Sigmoid colon (tissue), 7 donors: Measurements from ENCODE around the gene KLRK1. TPM values are rescaled to one million over a fixed set of nuclear protein-coding genes. Genes with fewer than 3 reads are reported as not detected.
"Not testable (repeated sequence)": the region's sequence is repeated elsewhere in the genome, so short reads cannot be mapped to it uniquely, and the experiment has no call there.

ENCODE experiments used
- DNase-seq: peaks from one replicate; pipeline ENCODE4 v3.0.0-alpha.2; 2019
- H3K27ac ChIP-seq, 4 donors: fragments of 200-600 bp; sonication (generic); one replicate each; pipeline ENCODE4 v1.5.1; 2016 to 2019; ENCODE audit warnings: mild to moderate bottlenecking in 1 of 4
- H3K27me3 ChIP-seq, 3 donors: fragments of 200-600 bp; sonication (generic); one replicate each; pipeline ENCODE4 v1.5.1; 2019; ENCODE audit warnings: mild to moderate bottlenecking in 1 of 3
- H3K36me3 ChIP-seq, 4 donors: fragments of 200-600 bp; sonication (generic); one replicate each; pipeline ENCODE4 v1.5.1; 2016 to 2019
- H3K4me1 ChIP-seq, 4 donors: fragments of 200-600 bp; sonication (generic); one replicate each; pipeline ENCODE4 v1.5.1; 2017 to 2019
- H3K4me3 ChIP-seq, 4 donors: fragments of 200-600 bp; sonication (generic); one replicate each; pipeline ENCODE4 v1.5.1; 2017 to 2019; ENCODE audit warnings: mild to moderate bottlenecking in 2 of 4, moderate library complexity in 1 of 4
- H3K9me3 ChIP-seq, 4 donors: fragments of 200-600 bp in 3 of 4; sonication (generic) in 3 of 4; one replicate each; pipeline versions ENCODE4 v1.5.1 to v1.6.1; 2013 to 2019
- EP300 ChIP-seq, 4 donors: sonication (generic); formaldehyde crosslinking; IDR thresholded peaks; one replicate each; pipeline ENCODE4 v1.6.1; 2017; ENCODE audit warnings: antibody characterized with exemption in 4 of 4
- POLR2A ChIP-seq, 2 donors: fragments of 450-650 bp; IDR thresholded peaks; one replicate each; pipeline ENCODE4 v1.6.1; 2016; ENCODE audit warnings: antibody characterized with exemption in 2 of 2, mild to moderate bottlenecking in 2 of 2, moderate library complexity in 2 of 2
- POLR2AphosphoS5 ChIP-seq, 4 donors: sonication (generic); formaldehyde crosslinking; IDR thresholded peaks; one replicate each; pipeline ENCODE4 v1.6.1; 2017; ENCODE audit warnings: antibody characterized with exemption in 4 of 4
- whole genome bisulfite sequencing, 2 donors: extraction: QIAGEN DNeasy Blood & Tissue Kit; methylation state at CpG; one replicate each; pipeline ENCODE4 v1.1.7; 2013; 5-methylcytosine and 5-hydroxymethylcytosine counted together
- intact Hi-C: fragments of 100-400 bp; cut with DNase I; formaldehyde crosslinking; loops from one replicate; pipeline ENCODE4 v1.15.1; 2023
- polyA plus RNA-seq, 3 donors: library from polyadenylated mRNA; stranded (reverse); fragments of 200-250 nt; gene quantifications; one replicate each; pipeline ENCODE4 v1.2.3, GENCODE V29; 2013
- total RNA-seq, 4 donors: library from RNA; depleted of rRNA; stranded (reverse); fragments of >200 nt; gene quantifications; one replicate each; pipeline ENCODE4 v1.1.0, GENCODE V29; 2016
- TF ChIP-seq, protein P1 (sequence below), 4 experiments: fragments of 450-650 bp in 3 of 4; fragments of 200-600 bp in 1 of 4; IDR thresholded peaks; one replicate each; pipeline ENCODE4 v1.5.1; 2016 to 2019; ENCODE audit warnings: antibody characterized with exemption in 4 of 4, mild to moderate bottlenecking in 3 of 4, moderate library complexity in 2 of 4
- donor health status: healthy with polysubstance abuse.
- donor health status: Bipolar disorder and iron deficiency.
- donor health status: healthy.

Gene KLRK1
- total and polyA plus RNA-seq, 7 donors = 0.33 to 16.0 (median 1.8) TPM; not detected in 2

DNA sequence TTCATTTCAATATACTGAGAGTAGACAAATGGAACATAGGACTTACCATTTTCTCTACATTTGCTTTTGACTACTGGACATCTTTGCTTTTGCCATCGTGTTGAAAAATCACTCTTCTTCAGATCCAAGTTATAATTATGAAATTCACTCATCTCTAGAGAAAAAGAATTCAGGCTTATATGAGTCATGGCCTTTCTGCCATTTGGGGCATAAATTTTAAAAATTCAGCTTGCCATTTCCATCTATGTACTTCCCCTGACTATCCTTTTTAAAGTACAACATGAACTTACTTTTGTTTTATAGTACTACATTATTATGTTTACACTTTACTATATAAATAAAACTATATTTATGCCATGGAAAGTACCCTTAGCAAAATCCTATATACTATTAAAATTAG lies 3.0 kb downstream of the KLRK1 start:
- no peaks in the 10 kb centered on the region for H3K36me3 ChIP-seq
- TF ChIP-seq POLR2A (IDR thresholded peaks at IDR 0.05) (no peak), POLR2AphosphoS5 (IDR thresholded peaks at IDR 0.05) (no peak), EP300 (IDR thresholded peaks at IDR 0.05) (no peak)
- TF ChIP-seq, protein P1, sequence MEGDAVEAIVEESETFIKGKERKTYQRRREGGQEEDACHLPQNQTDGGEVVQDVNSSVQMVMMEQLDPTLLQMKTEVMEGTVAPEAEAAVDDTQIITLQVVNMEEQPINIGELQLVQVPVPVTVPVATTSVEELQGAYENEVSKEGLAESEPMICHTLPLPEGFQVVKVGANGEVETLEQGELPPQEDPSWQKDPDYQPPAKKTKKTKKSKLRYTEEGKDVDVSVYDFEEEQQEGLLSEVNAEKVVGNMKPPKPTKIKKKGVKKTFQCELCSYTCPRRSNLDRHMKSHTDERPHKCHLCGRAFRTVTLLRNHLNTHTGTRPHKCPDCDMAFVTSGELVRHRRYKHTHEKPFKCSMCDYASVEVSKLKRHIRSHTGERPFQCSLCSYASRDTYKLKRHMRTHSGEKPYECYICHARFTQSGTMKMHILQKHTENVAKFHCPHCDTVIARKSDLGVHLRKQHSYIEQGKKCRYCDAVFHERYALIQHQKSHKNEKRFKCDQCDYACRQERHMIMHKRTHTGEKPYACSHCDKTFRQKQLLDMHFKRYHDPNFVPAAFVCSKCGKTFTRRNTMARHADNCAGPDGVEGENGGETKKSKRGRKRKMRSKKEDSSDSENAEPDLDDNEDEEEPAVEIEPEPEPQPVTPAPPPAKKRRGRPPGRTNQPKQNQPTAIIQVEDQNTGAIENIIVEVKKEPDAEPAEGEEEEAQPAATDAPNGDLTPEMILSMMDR (IDR thresholded peaks at IDR 0.05) = no peak
- no peaks in the 10 kb centered on the region for H3K4me1 ChIP-seq
- H3K27ac ChIP-seq = no peak overlapping the region
- DNase-seq = no peak
- no peak overlapping the region for H3K4me3 ChIP-seq
- intact Hi-C loops = no loop called here
- WGBS, 2 donors = 73 to 78% methylated on average over 1 of the region's 1 CpG
- no peaks in the 10 kb centered on the region for H3K27me3 ChIP-seq
- peaks cover 0 to 4% (median 0%) of the 10 kb centered on the region in 4 donors for H3K9me3 ChIP-seq

DNA sequence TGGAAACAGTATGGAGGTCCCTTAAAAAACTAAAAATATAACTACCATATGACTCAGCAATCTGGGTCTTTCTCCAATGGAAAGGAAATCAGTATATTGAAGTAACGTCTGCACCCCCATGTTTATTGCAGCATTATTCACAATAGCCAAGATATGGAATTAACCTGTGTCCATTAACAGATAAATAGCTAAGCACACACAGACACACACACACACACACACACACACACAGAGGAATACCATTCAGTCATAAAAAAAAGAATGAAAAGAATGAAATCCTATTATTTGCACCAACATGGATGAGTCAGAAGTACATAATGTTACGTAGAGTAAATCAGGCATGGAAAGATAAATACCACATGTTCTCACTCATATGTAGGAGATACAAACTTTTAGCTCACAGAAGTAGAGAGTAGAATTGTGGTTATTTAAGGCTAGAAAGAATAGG lies 4.7 kb downstream of the KLRK1 start:
- 13 to 41% methylated on average over 2 of the region's 2 CpGs for WGBS, 2 donors
- intact Hi-C loops = no loop called here
- TF ChIP-seq POLR2A (IDR thresholded peaks at IDR 0.05) (no peak), POLR2AphosphoS5 (IDR thresholded peaks at IDR 0.05) (no peak), EP300 (IDR thresholded peaks at IDR 0.05) (no peak)
- TF ChIP-seq, protein P1 (IDR thresholded peaks at IDR 0.05) = no peak
- Histone ChIP-seq H3K4me1 (no peaks in the 10 kb centered on the region), H3K27me3 (no peaks in the 10 kb centered on the region), H3K36me3 (no peaks in the 10 kb centered on the region), H3K27ac (no peak overlapping the region), H3K9me3 (peaks cover 0 to 4% (median 0%) of the 10 kb centered on the region in 4 donors), H3K4me3 (no peak overlapping the region)
- no peak for DNase-seq

DNA sequence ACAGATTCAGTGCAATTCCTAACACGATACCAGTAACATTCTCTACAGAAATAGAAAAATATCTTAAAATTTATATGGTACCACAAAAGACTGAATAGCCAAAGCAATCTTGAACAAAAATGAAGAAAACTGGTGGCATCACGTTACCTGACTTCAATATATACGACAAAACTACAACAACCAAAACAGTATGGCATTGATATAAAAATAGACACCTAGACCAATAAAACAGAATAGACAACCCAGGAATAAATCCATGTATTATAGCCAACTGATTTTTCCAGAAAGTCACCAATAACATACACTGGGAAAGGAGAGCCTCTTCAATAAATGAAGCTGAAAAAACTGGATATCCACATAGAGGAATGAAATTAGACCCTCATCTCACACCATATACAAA lies 5.7 kb downstream of the KLRK1 start:
- H3K27ac ChIP-seq = no peak overlapping the region
- WGBS, 2 donors = 78 to 91% methylated on average over 3 of the region's 3 CpGs

DNA sequence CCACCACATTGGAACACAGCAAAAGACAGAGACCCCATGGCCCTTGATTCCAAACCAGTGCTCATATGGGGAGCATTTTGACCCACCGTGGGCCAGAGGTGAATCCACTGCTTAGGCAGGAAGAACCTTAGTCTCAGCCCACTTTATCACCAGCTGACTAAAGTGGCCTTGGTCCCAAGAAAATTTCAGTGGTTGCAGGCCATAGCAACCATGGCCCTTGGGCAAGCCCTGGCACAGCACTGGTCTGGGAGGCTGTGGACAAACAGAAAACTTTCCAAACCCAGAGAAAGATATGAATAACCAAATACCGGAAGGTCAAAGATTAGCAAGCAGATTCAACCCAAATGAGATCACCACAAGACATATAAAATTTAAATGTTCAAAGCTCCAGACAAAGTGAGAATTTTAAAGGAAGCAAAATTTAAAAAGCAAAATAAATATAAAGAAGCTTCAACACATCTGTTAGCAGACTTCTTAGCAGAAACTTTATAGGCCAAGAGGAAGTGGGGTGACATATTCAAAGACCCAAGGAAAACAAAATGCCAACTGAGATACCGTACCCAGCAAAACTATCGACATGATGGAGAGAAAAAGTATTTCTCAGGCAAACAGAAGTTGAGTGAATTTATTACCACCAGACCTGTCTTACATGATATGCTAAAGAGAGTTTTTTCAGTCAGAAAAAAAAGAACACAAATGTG lies 7.8 kb downstream of the KLRK1 start:
- intact Hi-C loops = no loop called here
- 82 to 94% methylated on average over 4 of the region's 4 CpGs for WGBS, 2 donors
- Histone ChIP-seq H3K27me3 (no peaks in the 10 kb centered on the region), H3K36me3 (no peaks in the 10 kb centered on the region), H3K4me3 (no peak overlapping the region), H3K9me3 (peaks cover 0 to 4% (median 0%) of the 10 kb centered on the region in 4 donors), H3K27ac (no peak overlapping the region), H3K4me1 (no peaks in the 10 kb centered on the region)
- TF ChIP-seq POLR2AphosphoS5 (IDR thresholded peaks at IDR 0.05) (no peak), EP300 (IDR thresholded peaks at IDR 0.05) (no peak), POLR2A (IDR thresholded peaks at IDR 0.05) (no peak)
- TF ChIP-seq, protein P1 (IDR thresholded peaks at IDR 0.05) = no peak
- DNase-seq = no peak

More for the DNA sequence above, 5.7 kb downstream of the KLRK1 start:
- no peak overlapping the region for H3K4me3 ChIP-seq
- peaks cover 0 to 4% (median 0%) of the 10 kb centered on the region in 4 donors for H3K9me3 ChIP-seq
- TF ChIP-seq POLR2A (IDR thresholded peaks at IDR 0.05) (no peak), EP300 (IDR thresholded peaks at IDR 0.05) (no peak), POLR2AphosphoS5 (IDR thresholded peaks at IDR 0.05) (no peak)
- TF ChIP-seq, protein P1 (IDR thresholded peaks at IDR 0.05) = no peak
- H3K27me3 ChIP-seq = no peaks in the 10 kb centered on the region
- no peaks in the 10 kb centered on the region for H3K4me1 ChIP-seq
- H3K36me3 ChIP-seq = no peaks in the 10 kb centered on the region
- intact Hi-C loops = no loop called here
- DNase-seq = no peak

DNA sequence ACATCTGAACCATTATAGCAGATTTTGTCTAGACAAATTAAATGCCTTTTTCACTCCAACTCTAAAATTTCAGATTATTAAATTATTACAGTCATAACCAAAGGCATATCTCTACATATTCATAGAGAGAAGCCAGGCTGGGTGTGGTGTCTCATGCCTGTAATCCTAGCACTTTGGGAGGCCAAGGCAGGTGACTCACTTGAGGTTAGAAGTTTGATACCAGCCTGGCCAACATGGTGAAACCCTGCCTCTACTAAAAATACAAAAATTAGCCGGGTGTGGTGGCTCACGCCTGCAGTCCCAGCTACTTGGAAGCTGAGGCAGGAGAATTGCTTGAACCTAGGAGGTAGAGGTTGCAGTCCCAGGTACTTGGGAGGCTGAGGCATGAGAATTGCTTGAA lies 11.1 kb downstream of the KLRK1 start:
- H3K4me3 ChIP-seq, H3K27me3 ChIP-seq, H3K9me3 ChIP-seq, DNase-seq, H3K36me3 ChIP-seq, H3K4me1 ChIP-seq, intact Hi-C loops, H3K27ac ChIP-seq: not testable (repeated sequence)
- WGBS, 2 donors = 81 to 93% methylated on average over 2 of the region's 2 CpGs
